Loucy (cell line): ENCODE results near the gene SH3RF1.

Experiments
- H2AFZ ChIP-seq: fragments of 200-600 bp; sonication (generic); 2 replicates; pipeline ENCODE4 v1.6.0; 2016; ENCODE audit warnings: antibody characterized with exemption, mild to moderate bottlenecking, low read length, moderate library complexity
- H3F3A ChIP-seq: fragments of 200-600 bp; 2 replicates; pipeline ENCODE4 v1.6.0; 2016; ENCODE audit warnings: antibody characterized with exemption, low read depth, mild to moderate bottlenecking
- H3K27me3 ChIP-seq: fragments of 200-600 bp; sonication (generic); 2 replicates; pipeline ENCODE4 v1.6.1; 2014; ENCODE audit warnings: low read length, mild to moderate bottlenecking; ENCODE audit not compliant: insufficient read depth, poor library complexity, severe bottlenecking
- H3K36me3 ChIP-seq: fragments of 200-600 bp; sonication (generic); 2 replicates; pipeline ENCODE4 v1.6.1; 2016; ENCODE audit warnings: low read length; ENCODE audit not compliant: insufficient read depth
- H3K4me1 ChIP-seq: fragments of 200-600 bp; sonication (generic); 2 replicates; pipeline ENCODE4 v1.5.1; 2014; ENCODE audit warnings: low read length, mild to moderate bottlenecking; ENCODE audit not compliant: insufficient read depth, poor library complexity, severe bottlenecking
- H3K4me2 ChIP-seq: fragments of 200-600 bp; sonication (generic); 2 replicates; pipeline ENCODE4 v1.6.0; 2014; ENCODE audit warnings: antibody characterized with exemption, low read length, low read depth, mild to moderate bottlenecking; ENCODE audit not compliant: poor library complexity, severe bottlenecking
- H3K4me3 ChIP-seq: fragments of 200-600 bp; sonication (generic); 2 replicates; pipeline ENCODE4 v1.5.1; 2014; ENCODE audit warnings: low read length, mild to moderate bottlenecking, mixed read lengths; ENCODE audit not compliant: poor library complexity, severe bottlenecking
- H3K79me2 ChIP-seq: fragments of 200-600 bp; sonication (generic); 2 replicates; pipeline ENCODE4 v1.6.1; 2014; ENCODE audit warnings: low read length; ENCODE audit not compliant: insufficient read depth
- H3K9ac ChIP-seq: fragments of 200-600 bp; sonication (generic); 2 replicates; pipeline ENCODE4 v1.6.0; 2014; ENCODE audit warnings: mild to moderate bottlenecking, low read depth, low read length, moderate library complexity; ENCODE audit not compliant: poor library complexity, severe bottlenecking
- H3K9me2 ChIP-seq: fragments of 200-600 bp; sonication (generic); replicated peaks from 2 replicates; pipeline ENCODE4 v1.6.1; 2016; ENCODE audit warnings: low read depth, low read length, mixed read lengths
- H3K9me3 ChIP-seq: fragments of 200-600 bp; sonication (generic); 2 replicates; pipeline ENCODE4 v1.6.1; 2014; ENCODE audit warnings: mild to moderate bottlenecking, antibody characterized with exemption, low read length, low read depth; ENCODE audit not compliant: insufficient read depth
- H4K20me1 ChIP-seq: fragments of 200-600 bp; sonication (generic); 2 replicates; pipeline ENCODE4 v1.6.0; 2014; ENCODE audit warnings: antibody characterized with exemption, low read length, mild to moderate bottlenecking; ENCODE audit not compliant: insufficient read depth, poor library complexity, severe bottlenecking
- CTCF ChIP-seq: fragments of 200-600 bp; sonication (generic); conservative IDR thresholded peaks from 2 replicates; pipeline ENCODE4 v1.5.1; 2014; ENCODE audit warnings: mild to moderate bottlenecking, antibody characterized with exemption, low read length
- EZH2phosphoT487 ChIP-seq: fragments of 200-600 bp; IDR thresholded peaks from 2 replicates; pipeline ENCODE4 v1.6.1; 2018; ENCODE audit warnings: antibody characterized with exemption, mild to moderate bottlenecking, moderate library complexity, borderline replicate concordance

The SH3RF1 gene

GRCh38 chr4:169309326-169309967 is 38.7 kb upstream of the SH3RF1 start:
- H3K9me2 ChIP-seq, result no peaks in the 10 kb centered on the region
- no peaks in the 10 kb centered on the region for H3F3A ChIP-seq
- no peaks in the 10 kb centered on the region for H4K20me1 ChIP-seq
- no peak for TF ChIP-seq EZH2phosphoT487
- no peak for TF ChIP-seq CTCF
- H3K4me3 ChIP-seq, result no peak overlapping the region
- no peak overlapping the region for H3K9ac ChIP-seq
- no peaks in the 10 kb centered on the region for H3K79me2 ChIP-seq
- no peaks in the 10 kb centered on the region for H3K27me3 ChIP-seq
- no peaks in the 10 kb centered on the region for H3K9me3 ChIP-seq
- no peak overlapping the region for H2AFZ ChIP-seq
- H3K4me2 ChIP-seq, result no peak overlapping the region
- no peaks in the 10 kb centered on the region for H3K4me1 ChIP-seq
- H3K36me3 ChIP-seq, result no peaks in the 10 kb centered on the region

GRCh38 chr4:169307576-169307975 is 36.8 kb upstream of the SH3RF1 start:
- no peaks in the 10 kb centered on the region for H3K4me1 ChIP-seq
- H3K27me3 ChIP-seq, result no peaks in the 10 kb centered on the region
- H3K4me2 ChIP-seq, result no peak overlapping the region
- H3K9me2 ChIP-seq, result no peaks in the 10 kb centered on the region
- no peaks in the 10 kb centered on the region for H3K9me3 ChIP-seq
- no peaks in the 10 kb centered on the region for H3K79me2 ChIP-seq
- no peaks in the 10 kb centered on the region for H4K20me1 ChIP-seq
- no peaks in the 10 kb centered on the region for H3K36me3 ChIP-seq
- no peak for TF ChIP-seq CTCF
- no peak for TF ChIP-seq EZH2phosphoT487
- H3F3A ChIP-seq, result no peaks in the 10 kb centered on the region
- no peak overlapping the region for H3K4me3 ChIP-seq
- no peak overlapping the region for H3K9ac ChIP-seq
- H2AFZ ChIP-seq, result no peak overlapping the region

- Histone ChIP-seq H3K4me3 (no peak overlapping the region), H4K20me1 (no peaks in the 10 kb centered on the region), H3K9ac (no peak overlapping the region), H3K4me2 (no peak overlapping the region), H3K9me3 (no peaks in the 10 kb centered on the region), H3K36me3 (no peaks in the 10 kb centered on the region), H3K9me2 (no peaks in the 10 kb centered on the region), H2AFZ (no peak overlapping the region), H3F3A (no peaks in the 10 kb centered on the region), H3K4me1 (no peaks in the 10 kb centered on the region), H3K79me2 (no peaks in the 10 kb centered on the region), H3K27me3 (no peaks in the 10 kb centered on the region)
- TF ChIP-seq CTCF (no peak), EZH2phosphoT487 (no peak)
Observed at GRCh38 chr4:169305651-169306050, 34.9 kb upstream of the SH3RF1 start.
